NCI-H1417 (cell line): ENCODE results near the gene KIF26B.

Source experiments
- DNase-seq, 3 experiments: peaks; one replicate each; lab custom pipeline; 2025; lab: John Stamatoyannopoulos, UW

The KIF26B gene

GRCh38 chr1:245133995-245134715, 20.6 kb upstream of the KIF26B start:
- no peak for DNase-seq

DNA sequence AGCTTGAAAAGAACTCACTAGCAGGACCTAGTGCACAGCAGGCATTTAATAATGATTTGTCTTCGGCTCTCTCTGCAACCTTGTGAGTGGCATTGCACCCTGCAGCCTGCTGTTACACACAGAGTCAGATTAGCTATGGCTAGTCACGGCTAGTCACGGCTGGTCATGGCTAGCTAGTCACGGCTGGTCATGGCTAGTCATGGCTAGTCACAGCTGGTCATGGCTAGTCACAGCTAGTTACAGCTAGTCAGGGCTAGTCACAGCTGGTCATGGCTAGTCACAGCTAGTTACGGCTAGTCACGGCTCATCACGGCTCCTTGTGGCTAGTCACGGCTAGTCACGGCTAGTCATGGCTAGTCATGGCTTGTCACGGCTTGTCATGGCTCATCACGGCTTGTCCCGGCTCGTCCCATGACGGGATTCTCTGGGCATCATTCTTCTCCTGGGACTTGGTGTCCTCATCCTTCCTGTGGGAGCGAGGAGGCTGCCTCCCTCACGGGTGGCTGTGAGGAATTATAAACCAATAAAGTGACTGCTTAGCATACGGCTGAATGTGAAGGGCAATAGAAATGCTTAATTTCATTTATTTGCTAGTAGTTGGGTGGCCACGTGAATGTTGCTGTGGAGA, 12.5 kb upstream of the KIF26B start:
- DNase-seq = no peak

GRCh38 chr1:245142976-245143375, 11.8 kb upstream of the KIF26B start:
- no peak for DNase-seq

DNA sequence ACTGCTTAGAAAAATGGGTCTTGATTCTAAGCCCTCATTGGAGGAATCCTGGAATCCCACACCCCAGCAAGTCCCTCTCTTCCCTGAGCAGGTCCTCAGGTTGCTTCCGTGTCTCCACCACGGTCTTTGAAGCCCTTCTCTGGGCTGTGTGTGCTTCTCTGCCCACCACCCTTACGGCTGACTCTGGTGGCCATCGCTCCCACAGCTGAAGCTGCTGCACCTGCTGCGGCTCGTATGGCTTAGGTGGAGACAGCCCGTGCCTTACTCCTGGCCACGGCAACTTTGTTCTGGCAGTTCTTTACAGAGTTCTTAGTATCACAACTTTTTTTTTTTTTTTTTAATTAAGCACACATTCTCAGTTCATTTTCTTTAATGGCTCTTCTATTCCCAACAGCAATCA, 10.9 kb upstream of the KIF26B start:
- DNase-seq = no peak

DNA sequence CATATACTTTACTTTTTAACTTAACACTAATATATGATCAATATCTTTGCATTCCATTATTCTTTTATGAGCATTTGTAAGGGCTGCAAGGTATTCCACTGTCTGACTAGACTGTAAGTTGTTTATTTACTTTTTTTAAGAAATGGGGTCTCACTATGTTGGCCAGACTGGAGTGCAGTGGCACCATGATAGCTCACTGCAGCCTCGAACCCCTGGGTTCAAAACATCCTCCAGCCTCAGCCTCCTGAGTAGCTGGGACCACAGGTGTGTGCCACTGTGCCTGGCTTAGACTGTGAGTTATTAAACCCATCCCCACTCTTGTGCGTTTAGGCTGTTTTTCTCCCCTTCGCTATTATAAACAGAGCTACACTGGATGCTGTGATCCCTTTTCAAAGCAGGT, 6.7 kb upstream of the KIF26B start:
- DNase-seq = no peak

DNA sequence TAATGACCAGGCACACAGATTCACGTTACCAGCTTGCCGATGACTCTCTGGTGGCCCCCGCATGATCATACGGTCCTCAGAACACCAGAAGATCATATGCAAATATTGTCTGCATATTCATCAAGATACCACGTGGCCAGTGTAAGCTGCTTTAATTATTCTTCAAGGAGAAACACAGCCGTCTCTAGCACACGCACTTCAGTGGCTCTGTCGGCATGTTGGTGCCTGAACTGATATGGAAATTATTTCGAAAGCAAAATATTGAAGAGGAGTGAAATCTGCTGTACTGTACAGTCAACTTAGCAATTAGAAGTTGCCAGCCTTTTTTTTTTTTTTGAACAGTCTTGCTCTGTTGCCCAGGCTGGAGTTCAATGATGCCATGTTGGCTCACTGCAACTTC, 5.9 kb upstream of the KIF26B start:
- no peak for DNase-seq

DNA sequence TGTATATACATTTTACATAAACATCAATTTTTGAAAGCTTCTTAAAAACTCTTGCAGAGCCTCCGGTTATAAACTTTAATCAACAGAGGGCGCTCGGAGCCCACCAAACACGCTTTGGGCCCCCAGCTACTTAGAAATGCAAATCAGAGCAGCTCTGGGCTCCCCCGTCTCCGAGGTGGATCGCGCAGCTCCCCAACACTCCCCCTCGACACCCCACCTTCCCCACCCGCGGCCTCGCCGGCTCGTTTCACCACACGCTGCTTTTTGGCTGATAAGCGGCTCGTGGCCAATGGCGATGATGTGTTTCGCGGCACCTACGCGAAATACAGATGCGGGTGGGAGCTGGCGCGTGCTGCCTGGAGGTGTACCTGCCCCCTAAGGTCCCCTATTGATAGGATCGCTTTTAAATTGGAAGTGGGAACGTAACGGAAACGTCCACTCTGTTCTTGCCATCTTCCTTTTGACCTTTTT, 1.7 kb upstream of the KIF26B start:
- DNase-seq = peak; percentile 64 to 84 (median 68)

DNA sequence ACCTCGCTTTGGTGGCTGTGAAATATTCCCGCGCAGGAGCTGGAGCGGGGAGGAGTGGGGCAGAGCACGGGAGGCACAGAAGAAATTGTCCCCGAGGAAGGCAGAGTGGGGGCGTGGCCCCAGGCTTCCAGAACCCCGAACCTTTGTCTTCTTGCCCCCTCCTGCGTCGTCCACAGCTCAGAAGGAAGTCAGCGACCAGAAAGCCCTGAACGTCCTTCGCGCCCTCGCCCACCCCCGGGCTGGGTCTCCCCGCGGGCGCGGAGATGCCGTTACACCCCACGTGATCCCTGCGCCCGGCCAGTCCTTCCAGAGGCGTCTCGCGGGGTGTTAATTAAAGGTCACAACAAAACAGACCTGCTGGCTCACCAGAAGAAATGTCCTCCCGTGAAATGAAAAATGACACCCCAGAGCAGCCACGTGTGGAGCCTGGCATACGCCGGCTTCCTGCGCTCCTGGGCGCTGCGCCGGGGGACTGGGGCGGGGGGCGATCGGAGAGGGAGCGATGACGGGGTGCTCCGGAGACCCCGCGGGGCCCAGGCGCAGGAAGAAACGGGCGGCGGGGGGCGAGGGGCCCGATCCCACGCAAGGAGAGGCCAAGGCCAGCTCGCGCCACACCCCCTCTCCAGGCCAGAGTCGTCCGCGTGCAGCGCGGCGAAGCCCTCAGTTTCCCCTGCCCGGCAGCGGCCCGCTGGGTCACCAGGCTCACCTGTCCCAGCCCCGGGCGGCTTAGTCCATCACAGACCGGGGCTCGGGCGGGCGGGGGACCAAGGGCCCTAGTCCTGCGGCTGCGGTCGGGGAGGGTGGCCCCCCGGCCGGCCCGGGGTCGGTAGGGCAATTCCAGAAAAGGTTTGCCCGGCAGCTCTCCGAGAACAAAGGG, 995 bp upstream of the KIF26B start:
- peak; percentile 17 to 72 (median 62) for DNase-seq

DNA sequence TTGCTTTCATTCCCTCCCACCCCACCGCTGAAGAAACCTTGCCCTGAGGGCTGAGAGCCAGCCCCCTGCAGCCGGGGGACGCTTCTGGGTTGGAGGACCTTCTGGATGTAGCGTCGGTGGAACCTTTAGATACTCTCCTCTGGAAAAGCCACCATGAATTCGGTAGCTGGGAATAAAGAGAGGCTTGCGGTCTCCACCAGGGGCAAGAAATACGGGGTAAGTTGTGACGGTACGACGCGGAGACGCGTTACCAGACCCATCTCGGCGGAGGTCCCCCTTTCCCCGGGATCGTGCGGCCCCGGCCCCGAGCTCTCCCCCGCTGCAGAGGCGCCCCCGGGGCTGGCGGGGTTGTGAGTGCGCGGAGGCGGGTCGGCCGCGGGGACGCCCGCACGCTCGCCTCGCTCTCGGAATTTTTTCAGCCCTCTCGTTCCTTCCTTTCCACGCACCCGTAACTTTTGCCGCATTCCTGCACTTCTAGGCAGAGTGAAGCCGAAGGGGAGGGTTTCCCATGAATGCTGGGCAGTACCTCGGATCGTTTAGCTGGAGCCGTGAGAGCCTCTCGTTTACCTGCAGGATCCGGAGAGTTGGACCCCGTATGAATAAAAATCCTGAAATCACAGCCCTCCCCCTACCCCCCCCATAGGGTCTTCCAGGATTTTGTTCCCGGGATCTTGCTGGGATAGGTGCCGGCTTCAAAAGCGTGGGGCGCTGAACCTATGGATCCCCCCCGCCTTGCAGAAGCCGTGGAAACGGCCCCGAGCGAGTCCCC, 671 bp downstream of the KIF26B start:
- peak in 2 of 3 experiments; percentile 63 to 70 for DNase-seq

- peak; percentile 77 to 91 (median 88) for DNase-seq
These were observed 1.4 kb downstream of the KIF26B start for GRCh38 chr1:245156041-245156735.

DNA sequence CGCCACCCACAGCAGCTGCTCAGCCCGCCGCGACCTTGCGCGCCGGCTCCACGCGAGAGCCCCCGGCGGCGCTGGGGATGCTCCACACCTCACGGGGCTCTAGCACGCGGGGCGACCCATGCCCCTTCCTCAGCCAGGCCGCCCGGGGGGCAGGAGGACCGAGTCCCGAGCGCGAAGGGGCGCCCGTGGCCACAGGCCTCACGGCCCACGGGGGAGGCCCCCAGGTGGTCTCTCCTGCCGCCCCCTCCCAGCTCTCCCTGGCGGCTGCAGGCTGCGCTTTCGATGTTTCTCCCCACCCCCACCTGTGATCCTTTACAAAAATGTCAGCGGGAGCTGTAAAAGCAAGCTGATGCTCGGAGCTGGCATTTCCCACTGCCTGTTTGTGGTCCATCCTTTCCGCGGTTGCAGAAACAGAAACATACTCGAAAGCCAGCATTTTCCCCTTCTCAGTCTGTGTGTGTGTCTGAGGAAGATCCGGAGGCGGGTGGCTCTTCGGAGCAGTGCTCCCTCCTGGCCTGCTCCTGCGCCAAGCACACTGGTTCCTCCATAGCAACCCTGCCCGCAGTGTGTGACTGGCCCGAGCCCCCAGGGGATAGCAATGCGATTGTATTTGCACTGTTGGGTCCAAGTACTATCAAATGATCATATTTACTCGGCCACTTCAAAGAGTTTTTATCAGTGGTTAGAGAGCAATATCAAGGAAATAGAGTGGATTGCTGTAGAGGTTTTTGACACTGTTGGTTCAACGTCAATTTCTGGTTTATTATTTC, 2.1 kb downstream of the KIF26B start:
- peak; percentile 63 to 82 (median 80) for DNase-seq

GRCh38 chr1:245158913-245159312, 4.1 kb downstream of the KIF26B start:
- DNase-seq = no peak

GRCh38 chr1:245160288-245160687, 5.5 kb downstream of the KIF26B start:
- no peak for DNase-seq

DNA sequence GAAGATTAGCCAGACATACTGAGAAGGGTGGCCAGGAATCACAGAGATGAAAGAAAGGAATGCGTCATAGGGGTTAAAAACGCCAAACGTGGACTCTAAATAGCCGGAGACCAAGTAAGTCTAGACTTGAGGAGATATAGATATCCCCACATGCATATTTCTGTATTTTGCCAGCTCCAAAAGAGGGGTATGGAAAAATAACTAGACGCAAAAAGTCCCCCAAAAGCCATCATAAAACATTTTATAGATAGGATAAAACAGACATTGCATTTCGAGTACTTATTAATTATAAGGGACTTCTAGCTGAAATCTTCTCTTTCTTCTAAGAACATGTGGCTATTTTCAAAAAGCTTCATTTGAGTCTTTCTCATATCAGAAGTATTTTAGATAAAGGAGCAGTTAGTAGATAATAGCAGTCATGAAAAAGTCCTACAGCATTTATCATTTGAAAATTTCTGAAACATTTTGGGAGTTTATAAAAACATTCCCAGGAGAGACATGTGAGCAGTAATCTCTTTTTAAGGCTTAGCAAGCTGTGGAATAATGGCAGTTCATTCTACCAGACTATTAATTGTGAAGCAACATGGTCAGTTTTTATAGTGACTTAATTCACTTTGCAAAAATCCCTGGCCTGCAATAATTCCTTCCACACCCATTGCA, 6.1 kb downstream of the KIF26B start:
- DNase-seq = no peak

DNA sequence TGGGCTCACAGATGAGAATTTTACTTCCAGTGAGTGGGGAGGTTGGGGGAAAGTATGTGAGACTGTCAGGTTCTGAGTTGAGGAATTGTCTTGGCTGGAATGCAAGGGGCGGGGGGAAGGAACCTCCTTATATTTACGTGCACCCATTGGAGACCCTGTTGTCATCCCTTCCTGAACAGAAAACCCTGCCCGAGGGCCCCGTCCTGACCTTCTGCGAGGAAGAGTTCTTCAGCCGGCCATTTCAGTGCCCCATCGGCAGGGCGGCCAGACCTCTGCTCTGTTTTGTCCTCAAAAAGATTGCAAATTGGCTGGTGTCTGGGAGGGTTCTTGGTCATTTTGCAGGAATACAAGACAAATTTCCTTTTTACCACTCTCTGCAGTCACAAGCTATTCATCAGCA, 7.1 kb downstream of the KIF26B start:
- DNase-seq = no peak

GRCh38 chr1:245166471-245166885, 11.7 kb downstream of the KIF26B start:
- no peak for DNase-seq

GRCh38 chr1:245168086-245168485, 13.3 kb downstream of the KIF26B start:
- DNase-seq = no peak

DNA sequence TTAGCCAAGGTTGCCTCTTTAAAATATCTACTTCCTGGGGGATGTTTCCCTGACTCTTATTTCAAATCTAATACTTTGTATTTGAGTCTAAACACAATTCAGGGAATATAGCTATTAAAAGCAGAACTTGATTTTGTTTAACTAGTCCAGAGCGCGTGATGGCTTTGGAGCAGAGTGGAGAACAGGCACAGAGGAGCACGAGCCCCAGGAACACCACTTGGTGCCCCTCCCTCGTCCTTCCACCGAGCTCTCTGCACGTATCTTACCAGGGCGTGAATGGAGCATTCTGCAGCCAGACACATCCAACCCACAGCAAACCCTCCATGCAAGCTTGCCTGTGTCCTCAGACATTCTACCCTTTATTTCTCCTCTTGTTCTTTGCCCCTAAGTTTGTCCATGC, 14.1 kb downstream of the KIF26B start:
- DNase-seq = no peak

GRCh38 chr1:245169376-245169775, 14.6 kb downstream of the KIF26B start:
- DNase-seq = no peak

DNA sequence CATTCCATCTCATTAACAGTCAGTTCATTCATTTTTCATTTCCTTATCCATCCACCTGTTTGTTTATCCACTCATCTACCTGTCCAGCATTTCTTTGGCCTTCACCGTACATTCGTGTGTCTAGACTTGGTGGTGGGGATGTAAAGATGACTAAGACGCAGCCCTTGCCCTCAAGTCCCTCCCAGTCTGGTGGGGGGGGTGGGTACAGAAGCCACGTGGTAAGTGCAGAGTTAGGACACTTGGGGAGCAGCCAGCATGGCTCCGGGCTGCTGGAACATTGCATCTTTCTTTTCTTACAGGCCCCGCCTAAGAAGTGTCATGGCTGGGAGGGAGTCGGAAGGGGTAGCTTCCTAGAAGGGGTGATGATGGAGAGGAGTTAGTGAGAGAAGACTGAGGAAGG, 17.2 kb downstream of the KIF26B start:
- DNase-seq = no peak
